LNCAP (cell line): Measurements from ENCODE around the gene DOCK4.

Experiments used
- CTCF ChIP-seq: fragments of 450-650 bp; IDR thresholded peaks from 2 replicates; pipeline ENCODE4 v1.5.1; 2017; ENCODE audit warnings: mild to moderate bottlenecking

Gene DOCK4

GRCh38 chr7:112160771-112161150, 45.4 kb downstream of the DOCK4 start:
- no peak for TF ChIP-seq CTCF

GRCh38 chr7:112160130-112160770, 45.9 kb downstream of the DOCK4 start:
- TF ChIP-seq CTCF, result no peak

GRCh38 chr7:112159351-112159750, 46.8 kb downstream of the DOCK4 start:
- TF ChIP-seq CTCF, result no peak

GRCh38 chr7:112157072-112157471, 49.1 kb downstream of the DOCK4 start:
- TF ChIP-seq CTCF, result no peak

GRCh38 chr7:112156412-112156811, 49.8 kb downstream of the DOCK4 start:
- TF ChIP-seq CTCF, result no peak

GRCh38 chr7:112154690-112155089, 51.5 kb downstream of the DOCK4 start:
- no peak for TF ChIP-seq CTCF

GRCh38 chr7:112152186-112152585, 54.0 kb downstream of the DOCK4 start:
- no peak for TF ChIP-seq CTCF
